Prostate gland (tissue), 2 donors: ENCODE results near the gene FAM120B.

Experiments
- CTCF ChIP-seq, 4 experiments: fragments of 200-600 bp in 2 of 4; fragments of 450-650 bp in 2 of 4; sonication (generic) in 2 of 4; IDR thresholded peaks; 1 replicate in 3 of 4; 2 replicates in 1 of 4; pipeline ENCODE4 v1.5.1; 2016 to 2019; ENCODE audit warnings: antibody characterized with exemption in 4 of 4, mild to moderate bottlenecking in 2 of 4, moderate library complexity in 2 of 4
- POLR2A ChIP-seq: fragments of 450-650 bp; IDR thresholded peaks from one replicate; pipeline ENCODE4 v1.6.1; 2016; ENCODE audit warnings: antibody characterized with exemption, mild to moderate bottlenecking
- POLR2AphosphoS5 ChIP-seq: sonication (generic); formaldehyde crosslinking; IDR thresholded peaks from one replicate; pipeline ENCODE4 v1.6.1; 2017; ENCODE audit warnings: antibody characterized with exemption

- TF ChIP-seq CTCF (IDR thresholded peaks at IDR 0.05) (no peak), POLR2A (no peak), POLR2AphosphoS5 (no peak)
Observed at GRCh38 chr6:170297576-170298330, 8.8 kb upstream of the FAM120B start.
